Cardiac muscle cell (in vitro differentiated cells and primary cell): ENCODE results near the gene PPOX. TPM values are rescaled to one million over a fixed set of nuclear protein-coding genes. Genes with fewer than 3 reads are reported as not detected.

Experiments
- DNase-seq, 2 donors: peaks; one replicate each; pipeline versions ENCODE4 v3.0.0 to v3.0.0-alpha.2; 2010 to 2017; ENCODE audit warnings: low read depth in 1 of 2, low spot score in 1 of 2
- H3K27ac ChIP-seq: fragments of 200-600 bp; sonication (generic); 2 replicates; pipeline ENCODE4 v1.5.1; 2016
- H3K27me3 ChIP-seq: fragments of 200-600 bp; sonication (generic); 2 replicates; pipeline ENCODE4 v1.6.0; 2016; ENCODE audit warnings: control low read depth
- H3K36me3 ChIP-seq: fragments of 200-600 bp; sonication (generic); 2 replicates; pipeline ENCODE4 v1.5.1; 2016; ENCODE audit warnings: control low read depth
- H3K4me1 ChIP-seq: fragments of 200-600 bp; sonication (generic); 2 replicates; pipeline ENCODE4 v1.8.1; 2017; ENCODE audit warnings: low read depth, mild to moderate bottlenecking, mixed run types
- H3K4me3 ChIP-seq: fragments of 200-600 bp; sonication (generic); 2 replicates; pipeline ENCODE4 v1.5.1; 2016; ENCODE audit warnings: mild to moderate bottlenecking
- H3K9me3 ChIP-seq: fragments of 200-600 bp; sonication (generic); 2 replicates; pipeline ENCODE4 v1.5.1; 2017; ENCODE audit warnings: low read depth, mild to moderate bottlenecking, control low read depth
- polyA plus RNA-seq: library from polyadenylated mRNA; unstranded; fragments of >200 nt; fragmentation: Nextera tagmentation; extraction: Ambion mirVana; gene quantifications from 2 replicates; pipeline ENCODE4 v1.2.1, GENCODE V29; 2016
- total RNA-seq: library from RNA; depleted of rRNA; stranded (reverse); fragments of >200 nt; gene quantifications from 2 replicates; pipeline ENCODE4 v1.2.3, GENCODE V29; 2016
- TF ChIP-seq, protein P1 (sequence below): IDR thresholded peaks from 2 replicates; pipeline ENCODE4 v1.5.1; 2012; ENCODE audit warnings: low read depth, mild to moderate bottlenecking, low read length

The PPOX gene
- total and polyA plus RNA-seq, 2 experiments from 2014 or later: 53.8 to 67.1 TPM

- peak in 1 of 2 donors; percentile 83 for DNase-seq
- Histone ChIP-seq H3K27ac (no peak overlapping the region), H3K4me3 (no peak overlapping the region), H3K36me3 (no peaks in the 10 kb centered on the region), H3K9me3 (no peaks in the 10 kb centered on the region), H3K4me1 (no peaks in the 10 kb centered on the region), H3K27me3 (no peaks in the 10 kb centered on the region)
- TF ChIP-seq, protein P1, sequence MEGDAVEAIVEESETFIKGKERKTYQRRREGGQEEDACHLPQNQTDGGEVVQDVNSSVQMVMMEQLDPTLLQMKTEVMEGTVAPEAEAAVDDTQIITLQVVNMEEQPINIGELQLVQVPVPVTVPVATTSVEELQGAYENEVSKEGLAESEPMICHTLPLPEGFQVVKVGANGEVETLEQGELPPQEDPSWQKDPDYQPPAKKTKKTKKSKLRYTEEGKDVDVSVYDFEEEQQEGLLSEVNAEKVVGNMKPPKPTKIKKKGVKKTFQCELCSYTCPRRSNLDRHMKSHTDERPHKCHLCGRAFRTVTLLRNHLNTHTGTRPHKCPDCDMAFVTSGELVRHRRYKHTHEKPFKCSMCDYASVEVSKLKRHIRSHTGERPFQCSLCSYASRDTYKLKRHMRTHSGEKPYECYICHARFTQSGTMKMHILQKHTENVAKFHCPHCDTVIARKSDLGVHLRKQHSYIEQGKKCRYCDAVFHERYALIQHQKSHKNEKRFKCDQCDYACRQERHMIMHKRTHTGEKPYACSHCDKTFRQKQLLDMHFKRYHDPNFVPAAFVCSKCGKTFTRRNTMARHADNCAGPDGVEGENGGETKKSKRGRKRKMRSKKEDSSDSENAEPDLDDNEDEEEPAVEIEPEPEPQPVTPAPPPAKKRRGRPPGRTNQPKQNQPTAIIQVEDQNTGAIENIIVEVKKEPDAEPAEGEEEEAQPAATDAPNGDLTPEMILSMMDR: no peak
These were observed 19.1 kb downstream of the PPOX start for GRCh38 chr1:161185282-161185682.

GRCh38 chr1:161185732-161186311 is 19.6 kb downstream of the PPOX start:
- no peak overlapping the region for H3K4me3 ChIP-seq
- H3K4me1 ChIP-seq: no peaks in the 10 kb centered on the region
- H3K9me3 ChIP-seq: no peaks in the 10 kb centered on the region
- TF ChIP-seq, protein P1: no peak
- H3K27me3 ChIP-seq: no peaks in the 10 kb centered on the region
- no peaks in the 10 kb centered on the region for H3K36me3 ChIP-seq
- DNase-seq: no peak
- H3K27ac ChIP-seq: no peak overlapping the region

DNA sequence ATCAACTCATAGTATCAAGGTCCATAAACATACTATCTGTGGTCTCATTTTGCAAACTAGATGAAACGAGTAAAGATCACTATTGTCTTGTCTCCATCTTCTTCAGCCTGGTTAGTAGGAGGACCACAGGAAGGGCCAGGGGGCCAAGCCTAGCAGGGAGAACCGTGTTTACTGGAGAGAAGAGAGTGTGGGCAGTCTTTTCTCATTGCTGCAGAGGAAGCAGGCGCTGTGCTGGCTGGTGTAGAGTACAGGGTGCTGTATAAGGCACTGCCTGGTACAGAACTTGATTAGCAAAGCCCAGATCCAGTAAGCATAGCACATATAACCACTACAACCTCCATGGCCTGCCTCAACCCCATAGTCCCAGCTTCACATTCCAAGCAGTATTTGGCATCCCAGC is 21.1 kb downstream of the PPOX start:
- no peak overlapping the region for H3K4me3 ChIP-seq
- no peak overlapping the region for H3K27ac ChIP-seq
- TF ChIP-seq, protein P1: no peak
- DNase-seq: no peak
- H3K36me3 ChIP-seq: no peaks in the 10 kb centered on the region
- H3K4me1 ChIP-seq: no peaks in the 10 kb centered on the region
- H3K27me3 ChIP-seq: no peaks in the 10 kb centered on the region
- no peaks in the 10 kb centered on the region for H3K9me3 ChIP-seq

- H3K9me3 ChIP-seq: no peaks in the 10 kb centered on the region
- no peaks in the 10 kb centered on the region for H3K4me1 ChIP-seq
- no peaks in the 10 kb centered on the region for H3K36me3 ChIP-seq
- no peak overlapping the region for H3K27ac ChIP-seq
- no peak overlapping the region for H3K4me3 ChIP-seq
- no peaks in the 10 kb centered on the region for H3K27me3 ChIP-seq
- TF ChIP-seq, protein P1: no peak
- no peak for DNase-seq
These were observed 22.2 kb downstream of the PPOX start for GRCh38 chr1:161188381-161188780.

DNA sequence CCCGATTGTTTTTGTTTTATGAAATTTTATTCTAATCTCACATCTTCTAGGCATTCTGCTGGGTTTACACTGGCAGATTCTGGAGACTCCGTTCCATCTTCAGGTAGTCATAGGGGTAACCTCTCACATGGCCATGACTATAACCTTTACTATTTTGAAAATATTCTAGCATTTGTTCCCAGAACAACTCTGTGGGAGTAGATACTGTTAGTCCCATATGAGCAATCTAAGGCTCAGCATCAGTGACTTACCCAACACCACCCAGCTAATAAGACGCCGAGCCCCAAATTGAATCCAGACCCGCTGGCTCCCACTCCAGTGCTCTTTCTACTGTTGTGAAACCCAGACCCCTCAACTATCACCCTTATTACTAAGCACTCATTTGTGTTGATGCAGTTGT is 22.8 kb downstream of the PPOX start:
- Histone ChIP-seq H3K36me3 (no peaks in the 10 kb centered on the region), H3K4me3 (no peak overlapping the region), H3K4me1 (no peaks in the 10 kb centered on the region), H3K27me3 (no peaks in the 10 kb centered on the region), H3K27ac (no peak overlapping the region), H3K9me3 (no peaks in the 10 kb centered on the region)
- no peak for DNase-seq
- TF ChIP-seq, protein P1: no peak
